A204.1 (cell line): ENCODE results near the gene ARL15.

Source experiments
- FAIRE-seq: peaks from 2 replicates; lab custom pipeline; 2012; peaks lifted over from hg19 to GRCh38; lab: Jason Lieb, UNC

Gene ARL15

DNA sequence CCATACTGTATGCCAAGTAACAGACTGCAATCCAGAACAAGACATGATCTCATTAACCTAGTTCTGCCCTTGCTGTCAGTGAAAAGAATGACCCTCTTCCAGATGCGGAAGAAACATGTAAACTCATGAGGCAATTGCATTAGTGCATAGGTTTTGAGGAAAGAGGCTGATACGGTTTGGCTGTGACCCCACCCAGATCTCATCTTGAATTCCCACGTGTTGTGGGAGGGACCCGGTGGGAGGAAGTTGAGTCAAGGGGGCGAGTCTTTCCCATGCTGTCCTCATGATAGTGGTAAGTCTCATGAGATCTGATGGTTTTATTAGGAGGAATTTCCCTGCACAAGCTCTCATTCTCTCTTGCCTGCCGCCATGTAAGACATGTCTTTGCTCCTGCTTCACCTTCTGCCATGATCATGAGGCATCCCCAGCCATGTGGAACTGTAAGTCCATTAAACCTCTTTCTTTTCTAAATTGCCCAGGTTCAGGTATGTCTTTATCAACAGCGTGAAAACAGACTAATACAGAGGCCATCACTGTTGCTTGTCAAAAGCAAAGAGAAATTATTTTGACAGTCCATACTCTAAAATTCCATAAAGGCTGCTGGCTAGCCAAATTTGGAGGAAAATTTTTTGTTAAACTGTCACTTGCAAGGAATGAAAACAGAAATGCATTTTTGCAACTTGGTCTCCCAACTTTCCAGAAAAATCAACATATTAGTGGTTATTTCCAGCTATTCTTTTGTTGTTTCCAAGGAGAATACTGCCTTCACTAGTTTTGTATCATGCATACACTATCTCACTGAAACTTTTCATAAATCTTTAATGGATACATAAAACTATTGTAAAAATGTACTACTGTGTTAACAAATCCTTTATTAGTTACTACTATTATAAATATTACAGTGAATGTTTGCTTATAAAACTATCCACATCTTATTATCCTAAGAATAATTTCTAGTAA is 3.2 kb upstream of the ARL15 start:
- FAIRE-seq = no peak

DNA sequence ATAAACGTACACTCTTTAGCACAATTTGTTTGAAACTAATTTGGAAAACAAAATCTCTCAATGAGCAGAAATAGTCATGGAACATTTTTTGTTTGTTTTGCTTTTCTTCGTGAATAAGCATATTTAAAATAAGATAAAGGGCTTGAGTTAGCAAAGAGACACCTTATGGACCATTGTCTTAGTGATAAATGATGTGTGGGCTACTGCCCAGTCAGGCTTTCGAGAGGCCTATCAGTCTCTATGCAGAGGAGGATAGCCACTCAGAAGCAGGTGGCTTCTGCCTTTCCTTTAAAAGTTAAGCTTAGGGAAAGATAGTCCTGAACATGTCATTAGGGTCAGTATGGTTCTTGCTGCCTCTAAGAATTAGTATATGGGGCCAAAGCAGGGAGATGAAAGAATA is 2.1 kb upstream of the ARL15 start:
- FAIRE-seq = no peak

DNA sequence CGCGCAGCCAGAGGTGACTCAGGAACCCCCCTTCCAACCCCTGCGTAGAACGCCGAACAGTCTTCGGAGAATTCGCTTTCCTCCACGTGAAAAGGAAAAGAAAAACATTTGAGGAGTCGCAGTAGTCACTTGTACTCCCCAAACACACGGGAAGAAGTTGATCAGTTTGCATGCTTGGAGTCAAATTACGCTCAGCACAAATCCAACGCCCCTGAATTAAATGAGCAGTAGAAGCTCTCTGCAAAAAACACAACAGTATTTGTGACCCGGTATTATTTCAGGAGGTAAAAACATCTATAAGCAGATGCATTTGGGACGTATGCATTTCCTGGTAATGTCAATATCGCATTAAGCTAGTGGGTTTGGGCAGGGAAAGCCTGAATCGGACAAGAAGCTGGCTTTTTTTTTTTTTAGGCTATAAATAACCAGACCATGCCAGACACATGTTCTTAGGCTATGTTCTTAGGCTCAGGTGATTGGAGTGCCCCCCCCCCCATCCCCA is 854 bp upstream of the ARL15 start:
- FAIRE-seq = no peak

DNA sequence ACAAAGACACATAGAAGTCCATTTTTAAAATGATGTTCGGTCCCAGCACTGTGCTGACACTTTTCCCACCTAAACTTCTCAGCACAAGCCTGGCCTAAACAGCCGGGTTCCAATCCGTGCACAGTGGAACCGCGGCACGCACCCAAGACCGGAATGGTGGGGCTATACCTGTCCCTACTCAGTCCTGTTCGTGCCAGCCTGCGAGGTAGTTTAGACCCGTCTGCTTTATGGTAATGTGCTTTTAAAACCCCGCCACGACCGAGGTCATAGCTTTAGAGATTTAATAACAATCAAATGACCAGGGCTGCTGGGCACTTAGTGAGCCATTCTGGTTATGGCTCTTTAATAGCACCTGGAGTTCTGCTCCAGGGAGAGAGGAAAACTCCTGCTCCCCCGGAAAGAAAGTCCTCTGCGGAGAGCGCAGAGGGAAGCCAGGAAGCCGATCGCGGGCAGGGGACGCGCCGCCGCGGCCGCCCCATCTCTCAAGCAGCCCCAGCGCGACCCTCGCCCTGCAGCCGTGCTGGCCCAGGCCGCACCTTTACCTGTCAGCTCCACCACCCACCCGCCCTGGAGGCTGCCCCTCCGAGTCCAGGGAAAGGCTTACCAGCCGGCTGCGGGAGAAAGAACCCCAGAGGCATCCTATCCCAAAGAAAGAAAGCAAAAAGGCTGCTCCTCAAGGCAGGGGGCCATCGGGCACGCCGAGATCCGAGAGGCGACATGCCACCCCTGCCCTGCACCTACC is 511 bp downstream of the ARL15 start:
- no peak for FAIRE-seq

DNA sequence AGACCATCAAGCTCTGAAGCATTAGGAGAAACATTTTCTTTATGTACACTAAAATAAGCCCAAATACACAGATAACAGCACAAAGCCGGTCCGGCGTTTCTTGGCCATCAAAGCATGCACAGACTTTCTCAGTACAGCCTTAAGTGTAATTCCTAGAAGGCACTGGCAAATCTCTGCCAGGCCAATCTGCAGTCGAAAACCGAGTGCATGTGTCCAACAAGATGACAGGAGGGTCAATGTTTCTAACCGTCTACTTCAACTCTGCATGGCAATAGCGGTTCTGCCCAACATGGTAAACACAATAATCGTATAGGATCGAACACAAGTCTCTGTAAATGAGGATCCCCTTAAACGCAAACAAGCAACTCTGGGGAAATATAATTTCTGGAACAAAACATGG is 1.1 kb downstream of the ARL15 start:
- FAIRE-seq = no peak

DNA sequence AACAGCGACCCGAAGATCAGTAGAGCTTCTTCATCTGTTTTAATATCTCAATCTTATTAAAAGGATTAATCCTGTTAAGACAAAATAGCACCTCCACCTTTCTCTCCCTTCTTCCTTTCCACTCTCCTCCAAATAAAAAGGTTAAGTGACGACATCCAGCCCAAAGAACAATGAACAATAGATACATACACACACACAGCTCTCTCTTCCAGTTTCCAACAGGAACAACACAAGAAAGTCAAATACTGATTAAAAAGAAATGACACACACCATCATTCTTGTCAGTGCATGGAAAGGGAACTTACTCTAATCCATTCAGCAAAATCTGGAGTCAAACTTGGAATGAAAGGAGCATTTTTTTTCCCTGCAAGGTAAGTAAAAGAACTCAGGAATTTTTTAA is 2.8 kb downstream of the ARL15 start:
- FAIRE-seq = no peak

DNA sequence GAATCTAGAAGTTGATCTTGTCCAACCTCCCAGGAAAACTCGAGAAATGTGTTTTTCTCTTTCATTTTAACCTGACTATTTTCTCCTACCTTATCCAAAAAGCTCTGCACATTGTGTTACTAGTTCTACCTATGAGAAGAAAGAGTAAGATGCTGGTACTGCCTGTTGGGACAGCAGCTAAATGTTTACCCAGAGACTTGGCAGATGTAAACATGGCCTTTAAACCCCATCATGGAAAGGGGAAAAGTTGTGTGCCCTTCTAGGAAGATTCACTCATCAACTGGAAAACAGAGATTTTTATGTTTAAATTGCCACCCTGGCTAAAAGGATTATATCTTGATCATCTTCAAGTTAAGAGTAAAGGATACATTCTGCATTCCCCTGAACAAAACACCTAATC is 3.5 kb downstream of the ARL15 start:
- no peak for FAIRE-seq

DNA sequence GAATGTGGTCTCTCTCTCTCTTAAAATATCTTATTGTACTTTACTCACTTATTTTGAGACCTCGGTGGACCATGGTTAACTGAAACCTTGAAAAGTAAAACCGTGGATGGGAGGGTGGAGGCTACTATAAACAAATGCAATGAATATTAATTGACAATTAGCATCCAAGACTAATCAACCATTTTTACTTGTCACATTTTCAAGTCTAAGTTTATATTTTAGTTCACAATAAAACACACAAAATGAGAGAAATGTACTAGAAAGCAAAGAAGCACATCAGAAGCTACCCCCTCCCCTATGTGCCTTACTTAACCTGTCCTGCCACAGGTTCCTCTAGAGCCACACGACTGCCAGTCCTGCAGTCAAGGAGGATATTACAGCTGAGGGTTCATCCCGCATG is 4.6 kb downstream of the ARL15 start:
- FAIRE-seq = no peak

DNA sequence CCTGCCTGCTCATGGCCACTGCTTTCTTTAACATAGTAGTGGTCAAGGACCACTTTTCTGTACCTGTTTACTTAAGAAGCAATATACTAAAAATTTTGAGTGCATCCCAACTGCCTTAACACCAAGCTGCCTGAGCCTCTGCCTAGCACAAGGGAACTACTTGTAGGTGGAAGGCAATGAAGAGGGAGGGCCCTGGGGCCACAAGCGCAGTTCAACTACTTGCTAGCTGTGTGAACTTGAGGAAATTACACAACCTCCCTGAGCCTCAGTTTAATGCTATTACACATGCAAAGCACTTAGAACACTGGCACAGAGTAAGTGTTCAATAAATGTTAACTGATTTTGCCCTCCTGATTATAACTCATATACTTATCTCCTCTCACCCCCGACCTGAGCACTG is 6.3 kb downstream of the ARL15 start:
- no peak for FAIRE-seq

DNA sequence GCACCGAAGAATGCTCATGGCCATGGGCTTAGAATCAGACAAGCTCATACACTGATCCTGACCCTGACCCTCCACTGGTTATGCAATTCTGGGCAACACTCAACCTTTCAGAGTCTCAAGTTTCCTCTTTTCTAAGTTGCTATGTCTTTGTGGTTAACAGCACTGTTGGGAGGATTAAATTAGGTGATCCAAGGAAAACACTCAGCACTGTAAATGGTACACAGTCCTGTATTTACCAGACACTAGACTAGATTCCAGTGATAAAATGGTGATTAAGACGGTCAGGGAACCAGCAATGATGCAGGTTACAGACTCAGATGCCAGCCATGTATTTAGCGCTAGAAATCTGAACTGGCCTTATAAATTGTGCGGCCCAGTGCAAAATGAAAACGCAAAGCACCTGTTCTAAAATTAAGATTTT is 8.1 kb downstream of the ARL15 start:
- no peak for FAIRE-seq

DNA sequence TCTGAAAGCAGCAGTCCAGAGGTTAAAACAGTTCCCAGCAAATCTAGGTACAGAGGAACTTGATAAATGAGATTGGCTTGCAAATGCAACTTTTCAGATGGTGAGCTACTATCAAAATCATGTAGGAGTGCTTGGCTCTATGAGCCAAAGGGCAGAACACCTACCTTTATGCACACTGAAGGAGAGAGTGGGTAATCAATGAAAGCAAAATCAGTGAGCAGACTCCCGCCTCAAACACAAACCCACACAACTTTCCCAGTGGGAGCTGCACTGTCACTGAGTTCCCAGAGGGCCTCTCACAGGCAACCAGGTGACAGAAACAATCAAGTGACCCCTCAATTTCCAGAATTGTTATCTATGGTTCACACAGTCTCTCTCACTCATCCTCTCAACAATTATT is 8.5 kb downstream of the ARL15 start:
- FAIRE-seq = no peak

DNA sequence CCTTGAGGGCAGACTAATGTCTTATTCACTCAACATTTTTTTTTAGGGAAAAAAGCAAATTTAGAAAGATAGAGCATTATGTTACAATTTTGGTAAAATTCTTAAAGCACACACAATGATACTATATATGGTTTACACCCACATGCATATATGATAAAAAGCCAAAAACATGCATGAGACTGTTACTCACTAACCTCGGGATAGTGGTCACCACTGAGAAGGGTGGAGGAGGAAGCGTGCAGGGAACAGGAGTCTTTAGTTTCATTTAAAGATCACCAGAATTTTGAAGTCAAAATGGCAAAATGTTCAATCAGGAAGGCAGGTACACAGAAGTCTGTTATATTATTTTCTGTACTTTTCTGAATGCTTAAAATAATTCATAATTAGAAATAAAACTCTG is 9.2 kb downstream of the ARL15 start:
- FAIRE-seq = no peak

DNA sequence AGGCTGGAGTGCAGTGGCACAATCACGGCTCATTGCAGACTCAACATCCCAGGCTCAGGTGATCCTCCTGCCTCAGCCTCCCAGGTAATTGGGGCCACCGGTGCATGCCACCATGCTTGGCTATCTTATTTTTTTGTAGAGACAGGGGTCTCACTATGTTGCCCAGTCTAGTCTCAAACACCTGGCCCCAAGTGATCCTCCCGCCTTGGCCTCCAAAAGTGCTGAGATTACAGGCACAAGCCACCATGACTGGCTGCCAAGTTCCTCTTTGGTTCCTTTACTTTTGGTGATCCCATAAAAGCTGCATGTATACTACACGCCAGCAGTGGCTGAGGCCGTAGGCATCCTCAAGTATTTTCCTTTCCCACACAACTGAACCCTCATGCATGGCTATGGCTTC is 11.4 kb downstream of the ARL15 start:
- FAIRE-seq = no peak

DNA sequence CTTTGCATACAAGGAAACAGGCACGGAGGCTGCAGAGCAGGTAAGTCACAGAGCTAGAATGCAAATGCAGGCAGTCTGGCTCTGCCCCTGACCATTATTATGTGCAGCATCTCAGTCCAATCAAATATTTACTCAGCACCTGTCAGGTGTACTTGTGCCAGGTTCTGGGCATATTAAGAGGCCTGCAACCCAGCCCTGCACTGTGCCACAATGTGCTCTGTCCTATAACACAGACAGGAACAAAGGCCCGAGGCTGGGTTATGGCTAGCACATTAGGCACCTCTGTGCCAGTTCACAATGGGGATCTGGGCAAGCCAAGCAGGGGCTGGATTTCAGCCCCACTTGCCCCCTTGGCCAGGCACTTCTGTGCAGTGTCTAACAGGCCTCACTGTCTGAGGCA is 14.0 kb downstream of the ARL15 start:
- no peak for FAIRE-seq

DNA sequence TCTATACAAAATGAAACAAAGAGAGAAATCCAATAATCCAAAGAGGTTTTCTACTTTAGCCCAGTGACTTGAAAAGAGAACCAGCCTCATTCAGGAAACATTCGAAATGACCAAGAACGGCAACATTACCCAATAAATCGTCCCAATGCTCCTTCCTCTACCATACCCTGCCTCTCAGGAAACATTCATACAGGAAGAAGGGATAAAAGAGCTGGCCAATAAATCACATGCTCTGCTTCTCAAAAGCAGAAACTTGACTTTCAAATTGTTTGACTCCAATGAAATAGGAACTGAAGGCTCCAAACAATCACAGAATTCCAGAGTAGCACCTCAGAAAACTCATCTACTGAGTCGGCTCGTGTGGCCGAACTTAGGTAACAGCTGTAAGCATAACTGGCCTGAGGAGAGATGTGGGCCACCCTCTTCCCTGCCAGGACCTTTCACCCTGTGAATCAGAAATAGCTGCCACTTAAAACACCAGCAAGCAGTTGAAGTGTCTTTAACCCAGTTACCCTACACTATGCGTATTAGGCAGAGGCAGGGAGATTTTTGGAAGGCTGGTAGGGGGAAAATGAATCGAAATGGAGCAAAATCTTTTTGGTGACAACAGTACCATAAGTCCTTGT is 14.6 kb downstream of the ARL15 start:
- FAIRE-seq = no peak

DNA sequence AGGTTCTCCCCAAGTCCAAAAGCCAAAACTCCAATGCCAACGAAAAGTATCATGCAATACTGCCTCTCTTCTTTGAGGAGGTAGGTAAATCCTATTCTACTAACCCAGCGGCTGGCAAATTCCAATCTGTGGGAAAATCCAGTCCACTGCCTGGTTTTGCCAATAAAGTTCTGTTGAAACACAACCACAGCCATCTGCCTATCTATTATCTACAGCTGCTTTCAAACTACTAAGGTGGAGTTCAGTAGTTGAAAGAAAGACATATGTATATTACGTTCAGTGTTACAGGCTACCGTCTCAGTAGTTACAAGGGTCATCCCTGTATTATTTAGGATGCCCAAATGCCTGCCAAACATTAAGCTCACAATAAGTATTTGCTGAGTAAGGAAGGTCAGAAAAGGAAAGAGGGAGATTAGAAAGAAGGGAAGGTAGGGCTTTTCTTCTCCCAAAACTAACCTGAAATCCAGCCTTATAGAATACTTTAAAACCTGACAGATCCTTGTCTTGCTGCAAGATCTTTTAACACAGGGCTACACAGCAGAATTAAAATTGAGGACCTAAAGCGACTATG is 16.2 kb downstream of the ARL15 start:
- FAIRE-seq = no peak

DNA sequence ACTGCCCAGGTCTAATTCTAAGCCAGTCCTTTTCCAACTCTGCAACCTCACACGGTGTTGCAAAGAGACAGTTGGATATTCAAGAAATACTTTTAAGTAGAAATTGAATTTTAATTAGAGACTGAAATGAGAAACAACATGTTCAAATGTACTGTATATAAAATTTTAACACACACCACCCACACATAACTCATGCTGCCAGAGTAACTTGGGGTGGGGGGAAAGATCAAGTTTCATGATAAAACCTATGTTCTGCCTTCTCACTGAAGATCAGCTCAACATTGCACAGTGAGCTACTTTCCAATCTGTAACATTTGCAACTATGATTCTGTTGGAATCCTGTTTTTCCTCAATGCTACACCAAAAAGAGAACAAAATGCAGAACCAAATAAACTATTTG is 17.5 kb downstream of the ARL15 start:
- no peak for FAIRE-seq

DNA sequence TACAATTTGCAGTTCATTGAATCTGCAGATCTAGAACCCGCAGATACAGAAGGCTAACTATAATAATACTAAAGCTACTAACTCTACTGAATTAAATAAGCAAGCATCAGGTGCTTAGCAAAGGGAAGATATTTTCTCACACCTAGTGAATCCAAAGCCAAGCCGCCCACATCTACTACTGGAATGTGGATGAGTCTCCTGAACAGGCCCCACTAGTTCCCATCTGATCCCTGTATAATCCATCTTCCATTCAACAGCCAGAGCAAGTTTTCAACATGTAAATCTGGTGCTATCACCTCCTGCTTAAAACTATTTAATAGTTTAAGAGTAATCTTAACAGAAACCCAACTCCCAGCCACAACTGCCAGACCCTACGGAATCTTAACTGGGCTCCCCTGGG is 18.9 kb downstream of the ARL15 start:
- FAIRE-seq = no peak

DNA sequence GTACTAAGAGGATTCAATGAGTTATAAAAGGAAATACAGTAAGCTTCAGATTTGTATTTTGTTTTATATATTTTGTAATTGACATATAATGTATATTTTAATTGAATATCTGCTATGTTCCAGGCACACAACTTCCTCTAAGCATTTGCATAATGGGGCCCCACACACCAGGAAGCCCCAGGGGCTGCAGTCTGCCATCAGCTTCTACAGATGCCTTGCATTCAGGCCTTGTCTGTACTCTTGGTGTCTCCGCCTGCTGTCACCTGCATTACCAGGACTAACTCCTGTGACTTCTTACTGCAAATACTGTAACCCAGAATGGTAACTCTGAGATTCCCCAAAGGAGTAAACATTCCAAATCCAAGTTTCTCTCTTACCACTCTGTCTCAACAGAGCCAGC is 20.6 kb downstream of the ARL15 start:
- no peak for FAIRE-seq

DNA sequence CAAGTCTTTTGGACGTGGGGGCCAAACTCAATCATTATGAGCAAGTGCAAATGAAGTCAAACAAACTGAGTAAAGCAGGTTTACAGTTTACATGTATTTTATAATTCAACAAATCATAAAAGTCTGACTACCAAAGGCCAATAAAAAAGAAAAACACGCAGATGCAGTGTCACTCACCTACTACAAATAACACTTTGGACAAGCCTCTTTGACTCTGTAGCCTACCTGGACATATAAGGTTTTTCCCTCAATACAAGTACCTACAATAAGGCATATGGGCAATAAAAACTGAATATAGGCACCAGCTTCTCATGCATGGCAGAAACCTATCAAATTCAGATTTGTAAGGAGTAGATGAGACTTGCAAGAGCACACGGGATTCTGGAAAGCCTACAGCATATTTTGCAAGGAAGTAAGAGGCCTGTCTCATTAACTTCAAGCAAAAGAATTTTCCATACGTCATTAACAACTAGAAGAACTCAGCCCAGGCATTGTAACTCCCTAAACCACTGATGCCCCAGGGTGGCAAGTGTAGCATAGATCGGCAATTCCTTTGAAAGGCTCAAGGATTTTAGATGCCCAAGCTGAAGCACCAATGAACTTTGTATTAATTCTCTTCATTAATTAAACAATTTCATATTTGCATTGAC is 21.7 kb downstream of the ARL15 start:
- no peak for FAIRE-seq

DNA sequence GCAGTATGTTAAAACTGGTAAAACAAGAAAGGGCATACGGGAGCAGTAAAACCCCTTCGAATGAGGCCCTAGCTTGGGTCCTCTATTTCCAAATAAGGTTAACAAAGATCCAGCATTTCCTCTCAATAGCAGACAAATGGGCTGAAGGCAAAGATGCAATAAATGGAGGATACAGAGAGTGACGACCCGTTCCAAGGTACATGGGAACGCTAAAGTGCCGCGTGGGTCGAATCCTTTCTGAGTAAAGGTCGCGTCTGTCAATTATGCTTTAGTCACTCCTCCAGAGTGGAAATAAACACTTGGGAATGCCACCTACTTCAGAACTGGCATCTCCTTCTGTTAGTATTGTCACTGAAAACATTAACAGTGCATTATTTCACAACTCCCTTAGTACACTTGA is 24.7 kb downstream of the ARL15 start:
- FAIRE-seq = no peak

DNA sequence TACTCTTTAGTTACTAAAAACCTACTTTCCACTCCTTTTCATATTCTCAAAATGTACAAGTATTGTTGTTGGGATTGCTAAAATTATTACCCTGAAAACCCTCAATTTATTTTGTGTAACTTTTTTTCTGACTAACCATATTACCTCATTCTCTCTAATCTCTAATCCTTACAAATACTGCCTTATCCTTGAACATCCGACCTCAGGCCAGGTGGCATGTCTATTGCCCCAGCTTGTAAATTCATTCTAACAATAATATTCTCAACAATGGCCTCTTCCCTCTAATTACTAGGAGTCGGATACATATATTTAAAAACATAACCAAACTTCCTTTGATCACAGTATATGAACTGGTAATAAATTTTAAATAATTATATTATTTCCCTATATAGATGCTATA is 25.8 kb downstream of the ARL15 start:
- no peak for FAIRE-seq
